Stimulated activated memory B cell treated with anti-CD40 and anti-IgM and Interleukin-4, amounts not matched to agents 10 μg/mL and 1 μg/mL and 100 μg/mL, for 72 hours (primary cell): ENCODE measurements around the gene ZNF619.
A peak's percentile ranks its signal among the peaks of the same experiment; 100 is the strongest.
"Not testable (repeated sequence)": the region's sequence is repeated elsewhere in the genome, so short reads cannot be mapped to it uniquely, and the experiment has no call there.

Experiments used
- ATAC-seq: fragments of 150-1000 bp; cut with Tn5 transposase; 2 replicates; pipeline ENCODE4 v1.10.0; 2021
- H3K27ac Mint-ChIP-seq: one replicate; pipeline ENCODE4 v1.8.0; 2022; ENCODE audit warnings: mild to moderate bottlenecking, mixed read lengths
- H3K27me3 Mint-ChIP-seq: one replicate; pipeline ENCODE4 v1.8.0; 2022; ENCODE audit warnings: mixed read lengths
- H3K36me3 Mint-ChIP-seq: one replicate; pipeline ENCODE4 v1.8.0; 2022; ENCODE audit warnings: mixed read lengths
- H3K4me1 Mint-ChIP-seq: one replicate; pipeline ENCODE4 v1.8.0; 2022; ENCODE audit warnings: mixed read lengths
- H3K4me3 Mint-ChIP-seq: one replicate; pipeline ENCODE4 v1.8.0; 2022; ENCODE audit warnings: mild to moderate bottlenecking, moderate library complexity, mixed read lengths
- H3K9me3 Mint-ChIP-seq: one replicate; pipeline ENCODE4 v1.8.0; 2022; ENCODE audit warnings: mixed read lengths

The ZNF619 gene

GRCh38 chr3:40458473-40458872, 18.4 kb upstream of the ZNF619 start:
- H3K9me3 Mint-ChIP-seq = peaks cover 3% of the 10 kb centered on the region
- ATAC-seq = no peak
- peaks cover 35% of the 10 kb centered on the region for H3K36me3 Mint-ChIP-seq
- H3K4me1 Mint-ChIP-seq = peaks cover 26% of the 10 kb centered on the region
- H3K27ac Mint-ChIP-seq = peak overlapping the region; percentile 90
- H3K4me3 Mint-ChIP-seq = peak overlapping the region; percentile 86
- H3K27me3 Mint-ChIP-seq = no peaks in the 10 kb centered on the region

DNA sequence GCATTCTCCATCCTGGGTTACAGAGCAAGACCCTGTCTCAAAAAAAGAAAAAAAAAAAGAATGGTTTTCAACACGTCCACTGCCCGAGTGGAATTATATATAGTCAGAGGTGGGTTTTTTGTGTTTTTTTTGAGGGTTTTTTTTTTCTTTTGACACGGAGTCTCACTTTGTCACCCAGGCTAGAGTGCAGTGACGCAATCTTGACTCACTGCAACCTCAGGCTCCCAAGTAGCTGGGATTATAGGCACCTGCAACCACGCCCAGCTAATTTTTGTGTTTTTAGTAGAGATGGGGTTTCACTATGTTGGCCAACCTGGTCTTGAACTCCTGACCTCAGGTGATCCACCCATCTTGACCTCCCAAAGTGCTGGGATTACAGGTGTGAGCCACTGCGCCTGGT, 16.4 kb upstream of the ZNF619 start:
- not testable (repeated sequence) for H3K27ac Mint-ChIP-seq, H3K9me3 Mint-ChIP-seq, H3K27me3 Mint-ChIP-seq, H3K4me3 Mint-ChIP-seq, ATAC-seq
- H3K4me1 Mint-ChIP-seq = peaks cover 36% of the 10 kb centered on the region
- peaks cover 54% of the 10 kb centered on the region for H3K36me3 Mint-ChIP-seq

DNA sequence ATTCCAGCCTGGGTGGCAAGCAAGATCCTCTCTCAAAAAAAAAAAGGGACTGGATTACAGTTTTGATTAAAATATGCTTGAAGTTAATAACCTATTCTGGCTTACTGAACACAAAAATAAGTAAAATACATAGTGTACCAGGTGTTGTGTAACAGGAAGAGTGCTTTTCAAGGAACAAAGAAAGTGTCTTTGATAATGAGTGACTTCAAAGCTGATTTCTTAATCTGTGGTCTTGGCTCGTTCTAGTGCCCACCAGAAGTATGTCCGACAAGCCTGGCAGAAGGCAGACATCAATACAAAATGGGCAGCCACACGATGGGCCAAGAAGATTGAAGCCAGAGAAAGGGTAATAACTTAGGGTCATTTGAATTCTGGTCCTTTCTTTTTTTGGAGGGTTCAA, 15.8 kb upstream of the ZNF619 start:
- no peak for ATAC-seq
- Mint-ChIP-seq H3K4me3 (no peak overlapping the region), H3K4me1 (peaks cover 33% of the 10 kb centered on the region), H3K9me3 (no peaks in the 10 kb centered on the region), H3K36me3 (peaks cover 60% of the 10 kb centered on the region), H3K27ac (no peak overlapping the region), H3K27me3 (no peaks in the 10 kb centered on the region)

GRCh38 chr3:40462838-40463237, 14.1 kb upstream of the ZNF619 start:
- not testable (repeated sequence) for H3K9me3 Mint-ChIP-seq, H3K4me3 Mint-ChIP-seq, ATAC-seq, H3K27me3 Mint-ChIP-seq, H3K27ac Mint-ChIP-seq
- H3K36me3 Mint-ChIP-seq = peaks cover 66% of the 10 kb centered on the region
- H3K4me1 Mint-ChIP-seq = peaks cover 29% of the 10 kb centered on the region

DNA sequence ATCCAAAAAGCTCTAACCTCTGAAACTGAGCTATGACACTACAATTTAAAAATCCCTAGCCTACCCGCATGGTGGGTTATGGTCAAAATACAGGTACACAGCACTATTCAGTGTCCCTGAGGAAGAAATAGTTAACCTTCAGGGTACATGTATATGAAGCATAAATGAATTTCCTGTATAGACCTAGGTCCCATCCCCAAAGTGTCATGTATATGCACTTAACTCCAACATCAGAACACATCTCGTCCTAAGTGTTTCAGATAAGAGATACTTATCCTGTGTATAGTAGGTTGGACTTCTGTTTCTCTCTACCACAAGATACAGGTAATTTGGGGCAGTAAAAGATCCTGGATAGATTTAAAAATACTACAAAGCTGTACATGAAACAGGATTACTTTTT, 13.3 kb upstream of the ZNF619 start:
- ATAC-seq = no peak
- Mint-ChIP-seq H3K4me3 (no peak overlapping the region), H3K36me3 (peaks cover 61% of the 10 kb centered on the region), H3K27ac (no peak overlapping the region), H3K4me1 (peaks cover 22% of the 10 kb centered on the region), H3K9me3 (no peaks in the 10 kb centered on the region), H3K27me3 (no peaks in the 10 kb centered on the region)

DNA sequence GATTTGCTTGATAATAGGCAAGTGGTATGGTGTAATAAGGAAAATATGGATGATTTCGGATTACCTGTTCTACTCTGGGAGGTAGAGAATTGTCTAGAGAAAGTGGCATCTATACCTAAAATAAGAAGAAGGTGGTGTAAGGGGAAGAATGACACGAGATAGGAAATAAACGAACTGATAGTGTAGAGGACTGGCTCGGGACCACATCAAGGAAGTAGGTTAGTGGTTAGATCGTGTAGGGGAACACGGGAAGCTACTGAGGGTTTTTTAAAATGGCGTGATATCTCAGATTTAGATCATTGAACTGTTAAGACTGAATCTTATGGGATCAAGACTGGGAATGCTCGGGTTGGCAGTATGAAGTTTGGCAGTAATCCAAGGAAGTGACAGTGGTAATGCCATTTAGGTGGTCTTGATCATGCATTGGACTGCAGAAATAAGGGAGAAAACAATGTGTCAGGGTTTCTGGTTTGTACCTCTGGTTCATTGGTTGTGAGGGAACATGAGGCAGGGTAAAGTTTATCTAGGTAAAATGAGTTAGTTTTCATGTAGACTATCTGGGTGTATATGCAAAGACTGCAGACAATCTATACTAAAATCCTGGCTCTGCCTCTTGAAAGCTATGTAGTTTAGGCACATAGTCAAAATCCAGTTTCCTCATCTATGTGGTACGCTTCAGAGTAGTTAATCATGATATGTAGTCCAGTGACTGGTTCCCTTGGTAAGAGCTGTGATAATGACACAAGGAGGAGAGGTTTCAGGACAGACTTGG, 12.4 kb upstream of the ZNF619 start:
- ATAC-seq = no peak
- peak overlapping the region; percentile 26 for H3K27ac Mint-ChIP-seq
- H3K4me3 Mint-ChIP-seq = no peak overlapping the region

GRCh38 chr3:40465111-40465407, 11.9 kb upstream of the ZNF619 start:
- Mint-ChIP-seq H3K4me1 (peaks cover 18% of the 10 kb centered on the region), H3K4me3 (no peak overlapping the region), H3K36me3 (peaks cover 53% of the 10 kb centered on the region), H3K27ac (peak overlapping the region; percentile 0), H3K27me3 (no peaks in the 10 kb centered on the region), H3K9me3 (no peaks in the 10 kb centered on the region)
- ATAC-seq = no peak

More for the DNA sequence above, 12.4 kb upstream of the ZNF619 start:
- Mint-ChIP-seq H3K36me3 (peaks cover 53% of the 10 kb centered on the region), H3K27me3 (no peaks in the 10 kb centered on the region), H3K4me1 (peaks cover 18% of the 10 kb centered on the region), H3K9me3 (no peaks in the 10 kb centered on the region)

DNA sequence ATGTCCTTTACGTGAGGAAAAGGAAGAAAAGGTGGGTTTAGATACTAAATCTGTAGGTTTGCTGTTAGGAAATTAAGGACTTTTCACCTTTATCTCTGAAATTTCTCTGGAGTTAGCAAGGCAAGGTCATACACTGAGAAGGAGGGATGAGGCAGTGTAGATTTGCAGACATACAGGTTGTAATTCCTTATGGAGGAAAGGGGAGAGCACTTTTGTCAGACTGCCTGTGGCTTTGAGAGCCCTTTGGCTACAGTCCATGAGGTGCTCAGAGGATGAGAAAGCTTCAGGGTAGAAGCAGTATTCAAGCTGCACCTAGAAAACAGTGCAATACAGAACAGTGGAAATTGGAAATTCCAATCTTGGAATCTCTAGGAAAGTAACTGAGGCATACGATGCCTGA, 11.5 kb upstream of the ZNF619 start:
- no peak overlapping the region for H3K4me3 Mint-ChIP-seq
- no peaks in the 10 kb centered on the region for H3K9me3 Mint-ChIP-seq
- no peak for ATAC-seq
- H3K36me3 Mint-ChIP-seq = peaks cover 53% of the 10 kb centered on the region
- H3K27me3 Mint-ChIP-seq = no peaks in the 10 kb centered on the region
- peaks cover 18% of the 10 kb centered on the region for H3K4me1 Mint-ChIP-seq
- peak overlapping the region; percentile 0 for H3K27ac Mint-ChIP-seq

DNA sequence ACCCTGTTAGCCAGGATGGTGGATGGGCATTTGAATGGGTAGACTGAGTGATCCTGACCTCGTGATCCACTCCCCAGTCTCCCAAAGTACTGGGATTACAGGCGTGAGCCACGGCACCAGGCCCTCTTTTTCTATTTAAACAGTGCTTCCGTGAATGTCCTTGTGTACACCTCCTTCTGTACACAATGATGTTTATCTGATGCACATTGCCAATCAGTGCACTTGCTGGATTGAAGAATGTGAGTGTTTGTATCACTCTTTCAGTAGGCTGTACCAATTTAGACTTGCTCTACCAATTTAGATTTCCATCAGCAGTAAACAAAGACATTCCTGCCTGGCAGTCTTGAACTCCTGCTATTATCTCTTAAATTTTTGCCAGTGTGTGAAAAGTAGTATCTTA, 8.9 kb upstream of the ZNF619 start:
- Mint-ChIP-seq H3K9me3 (no peaks in the 10 kb centered on the region), H3K27ac (no peak overlapping the region), H3K36me3 (peaks cover 41% of the 10 kb centered on the region), H3K4me1 (peaks cover 18% of the 10 kb centered on the region), H3K27me3 (no peaks in the 10 kb centered on the region), H3K4me3 (no peak overlapping the region)
- ATAC-seq = no peak

DNA sequence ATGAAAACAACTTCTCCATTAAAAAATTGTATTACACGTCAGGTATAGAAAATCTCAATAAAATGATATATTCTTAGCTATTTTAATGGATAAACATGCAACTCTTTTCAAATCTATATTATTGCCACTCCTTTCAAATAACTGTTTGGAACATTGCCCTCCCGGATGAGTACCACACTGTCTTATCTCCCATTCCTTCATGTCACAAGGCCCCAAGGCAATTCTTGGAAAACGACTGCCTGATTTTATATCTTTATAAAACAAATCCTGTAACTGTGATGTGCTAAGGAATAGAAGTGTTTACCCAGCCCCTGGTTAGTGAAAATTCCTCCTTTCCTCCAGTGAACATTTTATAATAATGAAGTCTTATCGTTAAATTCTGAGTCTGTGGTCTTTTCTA, 6.2 kb upstream of the ZNF619 start:
- Mint-ChIP-seq H3K27ac (no peak overlapping the region), H3K27me3 (no peaks in the 10 kb centered on the region)

GRCh38 chr3:40477666-40478065, 744 bp downstream of the ZNF619 start:
- peaks cover 35% of the 10 kb centered on the region for H3K4me1 Mint-ChIP-seq
- H3K36me3 Mint-ChIP-seq = peaks cover 32% of the 10 kb centered on the region
- peak overlapping the region; percentile 100 for H3K27ac Mint-ChIP-seq
- peak overlapping the region; percentile 98 for H3K4me3 Mint-ChIP-seq
- no peaks in the 10 kb centered on the region for H3K9me3 Mint-ChIP-seq
- no peaks in the 10 kb centered on the region for H3K27me3 Mint-ChIP-seq
- no peak for ATAC-seq

More for the DNA sequence above, 6.2 kb upstream of the ZNF619 start:
- H3K9me3 Mint-ChIP-seq = no peaks in the 10 kb centered on the region
- no peak overlapping the region for H3K4me3 Mint-ChIP-seq
- peaks cover 16% of the 10 kb centered on the region for H3K36me3 Mint-ChIP-seq
- no peak for ATAC-seq
- H3K4me1 Mint-ChIP-seq = peaks cover 4% of the 10 kb centered on the region

DNA sequence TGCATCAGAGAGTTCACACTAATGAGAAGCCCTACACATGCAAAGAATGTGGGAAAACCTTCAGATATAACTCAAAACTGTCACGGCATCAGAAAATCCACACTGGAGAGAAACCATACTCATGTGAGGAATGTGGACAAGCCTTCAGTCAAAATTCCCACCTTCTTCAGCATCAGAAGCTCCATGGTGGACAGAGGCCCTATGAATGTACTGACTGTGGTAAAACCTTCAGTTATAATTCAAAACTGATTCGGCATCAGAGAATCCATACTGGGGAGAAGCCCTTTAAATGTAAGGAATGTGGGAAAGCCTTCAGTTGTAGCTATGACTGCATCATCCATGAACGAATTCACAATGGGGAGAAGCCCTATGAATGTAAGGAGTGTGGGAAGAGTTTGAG, 10.2 kb downstream of the ZNF619 start:
- H3K4me3 Mint-ChIP-seq = no peak overlapping the region
- peaks cover 3% of the 10 kb centered on the region for H3K4me1 Mint-ChIP-seq
- H3K36me3 Mint-ChIP-seq = peaks cover 68% of the 10 kb centered on the region
- H3K27me3 Mint-ChIP-seq = no peaks in the 10 kb centered on the region
- ATAC-seq = no peak
- peaks cover 18% of the 10 kb centered on the region for H3K9me3 Mint-ChIP-seq
- no peak overlapping the region for H3K27ac Mint-ChIP-seq

DNA sequence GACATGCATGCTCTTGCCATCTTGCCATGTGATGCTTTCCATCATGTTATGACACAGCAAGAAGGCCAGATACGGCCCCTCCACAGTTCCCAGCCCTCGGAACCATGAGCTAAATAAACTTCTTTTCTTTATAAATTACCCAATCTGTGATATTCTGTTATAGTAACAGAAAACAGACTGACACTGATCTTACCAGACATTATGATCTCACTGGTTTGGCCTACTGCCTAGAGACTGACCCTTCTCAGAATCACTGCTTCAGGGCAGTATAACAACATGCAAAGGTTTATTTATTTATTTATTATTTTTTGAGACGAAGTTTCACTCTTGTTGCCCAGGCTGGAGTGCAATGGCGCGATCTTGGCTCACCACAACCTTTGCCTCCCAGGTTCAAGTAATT, 14.0 kb downstream of the ZNF619 start:
- Mint-ChIP-seq H3K27me3 (no peaks in the 10 kb centered on the region), H3K9me3 (peaks cover 18% of the 10 kb centered on the region), H3K36me3 (peaks cover 56% of the 10 kb centered on the region), H3K27ac (no peak overlapping the region), H3K4me1 (no peaks in the 10 kb centered on the region), H3K4me3 (no peak overlapping the region)
- no peak for ATAC-seq

DNA sequence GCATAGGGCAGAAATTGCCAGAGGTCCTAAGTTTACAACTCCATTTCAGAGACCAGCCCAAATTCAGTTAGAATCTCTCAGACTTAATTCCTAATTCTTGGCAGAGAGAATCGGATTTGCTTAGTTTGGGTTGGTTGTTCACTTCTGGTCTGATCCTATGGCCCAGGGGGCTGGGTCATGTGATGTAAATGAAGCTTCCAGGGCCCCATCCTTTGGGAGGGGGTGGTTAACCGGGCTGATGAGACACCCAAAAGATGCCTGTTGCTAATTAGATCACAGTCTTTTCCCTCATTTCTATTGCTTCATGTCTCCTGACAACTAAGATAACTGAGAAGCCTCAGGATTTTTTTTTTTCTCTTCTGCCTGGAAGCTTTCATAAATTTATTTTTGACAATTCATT, 17.8 kb downstream of the ZNF619 start:
- peaks cover 30% of the 10 kb centered on the region for H3K36me3 Mint-ChIP-seq
- H3K4me3 Mint-ChIP-seq = no peak overlapping the region

GRCh38 chr3:40497288-40497687, 20.4 kb downstream of the ZNF619 start:
- no peak overlapping the region for H3K4me3 Mint-ChIP-seq
- peaks cover 17% of the 10 kb centered on the region for H3K36me3 Mint-ChIP-seq
- H3K27ac Mint-ChIP-seq = no peak overlapping the region
- peaks cover 2% of the 10 kb centered on the region for H3K9me3 Mint-ChIP-seq
- no peaks in the 10 kb centered on the region for H3K4me1 Mint-ChIP-seq
- H3K27me3 Mint-ChIP-seq = no peaks in the 10 kb centered on the region
- ATAC-seq = no peak

More for the DNA sequence above, 17.8 kb downstream of the ZNF619 start:
- Mint-ChIP-seq H3K4me1 (no peaks in the 10 kb centered on the region), H3K27ac (no peak overlapping the region), H3K9me3 (peaks cover 5% of the 10 kb centered on the region), H3K27me3 (no peaks in the 10 kb centered on the region)
- ATAC-seq = no peak

- no peaks in the 10 kb centered on the region for H3K27me3 Mint-ChIP-seq
- peaks cover 10% of the 10 kb centered on the region for H3K36me3 Mint-ChIP-seq
- peaks cover 2% of the 10 kb centered on the region for H3K9me3 Mint-ChIP-seq
- H3K4me3 Mint-ChIP-seq = no peak overlapping the region
- no peaks in the 10 kb centered on the region for H3K4me1 Mint-ChIP-seq
- no peak overlapping the region for H3K27ac Mint-ChIP-seq
- ATAC-seq = no peak
Observed at GRCh38 chr3:40499952-40500351, 23.0 kb downstream of the ZNF619 start.
